ENCODE data around the gene MOK. TPM values are rescaled to one million over a fixed set of nuclear protein-coding genes. Genes with fewer than 3 reads are reported as not detected.
"Not testable (repeated sequence)": the region's sequence is repeated elsewhere in the genome, so short reads cannot be mapped to it uniquely, and the experiment has no call there.

Gene MOK
- total RNA-seq, 1 donor from 2014 or later, result 15.8 TPM

DNA sequence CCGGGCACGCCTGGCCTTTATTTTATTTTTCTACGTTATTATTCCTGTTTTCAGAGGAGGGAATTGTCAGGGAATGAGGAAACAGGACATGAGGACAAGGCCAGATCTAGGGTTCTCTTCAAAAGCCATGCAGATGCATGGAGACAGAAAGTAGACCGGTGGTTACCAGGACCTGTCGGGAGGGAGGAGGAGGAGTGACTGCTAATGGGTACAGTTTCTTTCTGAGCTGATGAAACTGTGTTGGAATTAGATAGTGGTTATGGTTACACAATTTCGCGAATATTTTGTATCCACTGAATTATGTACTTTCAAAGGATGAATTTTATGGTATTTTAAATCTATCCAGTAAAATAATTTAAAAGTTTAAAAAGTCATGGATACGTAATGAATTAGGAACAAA lies 25.8 kb upstream of the MOK start:
- ATAC-seq, result no peak

DNA sequence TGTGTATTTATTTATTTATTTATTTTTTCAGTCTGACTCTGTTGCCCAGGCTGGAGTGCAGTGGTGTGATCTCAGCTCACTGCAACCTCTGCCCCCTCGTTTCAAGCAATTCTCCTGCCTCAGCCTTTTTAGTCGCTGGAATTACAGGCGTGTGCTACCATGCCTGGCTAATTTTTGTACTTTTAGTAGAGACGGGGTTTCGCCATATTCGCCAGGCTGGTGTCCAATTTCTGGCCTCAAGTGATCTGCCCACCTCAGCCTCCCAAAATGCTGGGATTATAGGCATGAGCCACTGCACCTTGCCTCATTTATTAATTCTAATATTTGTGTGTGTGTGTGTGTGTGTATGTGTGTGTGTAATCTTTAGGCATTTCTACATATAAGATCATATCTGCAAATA lies 24.4 kb upstream of the MOK start:
- intact Hi-C loops (cut with DNase I); H3K27ac ChIP-seq; ATAC-seq: not testable (repeated sequence)

More for the DNA sequence above, 25.8 kb upstream of the MOK start:
- H3K27ac ChIP-seq, result no peak overlapping the region
- H3K9me3 ChIP-seq, result no peaks in the 10 kb centered on the region
- H3K4me1 ChIP-seq, result no peaks in the 10 kb centered on the region
- no peak overlapping the region for H3K4me3 ChIP-seq
- H3K27me3 ChIP-seq (ENCODE audit: low read depth), result no peaks in the 10 kb centered on the region
- intact Hi-C loops (cut with DNase I), result no loop called here
- no peak for DNase-seq
- H3K36me3 ChIP-seq, result peaks cover 26% of the 10 kb centered on the region
- TF ChIP-seq, protein P1, sequence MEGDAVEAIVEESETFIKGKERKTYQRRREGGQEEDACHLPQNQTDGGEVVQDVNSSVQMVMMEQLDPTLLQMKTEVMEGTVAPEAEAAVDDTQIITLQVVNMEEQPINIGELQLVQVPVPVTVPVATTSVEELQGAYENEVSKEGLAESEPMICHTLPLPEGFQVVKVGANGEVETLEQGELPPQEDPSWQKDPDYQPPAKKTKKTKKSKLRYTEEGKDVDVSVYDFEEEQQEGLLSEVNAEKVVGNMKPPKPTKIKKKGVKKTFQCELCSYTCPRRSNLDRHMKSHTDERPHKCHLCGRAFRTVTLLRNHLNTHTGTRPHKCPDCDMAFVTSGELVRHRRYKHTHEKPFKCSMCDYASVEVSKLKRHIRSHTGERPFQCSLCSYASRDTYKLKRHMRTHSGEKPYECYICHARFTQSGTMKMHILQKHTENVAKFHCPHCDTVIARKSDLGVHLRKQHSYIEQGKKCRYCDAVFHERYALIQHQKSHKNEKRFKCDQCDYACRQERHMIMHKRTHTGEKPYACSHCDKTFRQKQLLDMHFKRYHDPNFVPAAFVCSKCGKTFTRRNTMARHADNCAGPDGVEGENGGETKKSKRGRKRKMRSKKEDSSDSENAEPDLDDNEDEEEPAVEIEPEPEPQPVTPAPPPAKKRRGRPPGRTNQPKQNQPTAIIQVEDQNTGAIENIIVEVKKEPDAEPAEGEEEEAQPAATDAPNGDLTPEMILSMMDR (IDR thresholded peaks at IDR 0.05), result no peak

GRCh38 chr14:102326583-102326982 lies 21.6 kb upstream of the MOK start:
- no peaks in the 10 kb centered on the region for H3K9me3 ChIP-seq
- TF ChIP-seq, protein P1 (IDR thresholded peaks at IDR 0.05), result no peak
- no peak for ATAC-seq

More for the DNA sequence above, 24.4 kb upstream of the MOK start:
- DNase-seq; H3K4me1 ChIP-seq; H3K27me3 ChIP-seq (ENCODE audit: low read depth); H3K4me3 ChIP-seq; H3K9me3 ChIP-seq: not testable (repeated sequence)
- peaks cover 19% of the 10 kb centered on the region for H3K36me3 ChIP-seq

GRCh38 chr14:102325791-102326345 lies 20.9 kb upstream of the MOK start:
- intact Hi-C loops (cut with DNase I), result no loop called here

More at GRCh38 chr14:102326583-102326982, 21.6 kb upstream of the MOK start:
- Histone ChIP-seq H3K27ac (no peak overlapping the region), H3K4me1 (peaks cover 4% of the 10 kb centered on the region), H3K36me3 (peaks cover 12% of the 10 kb centered on the region), H3K27me3 (ENCODE audit: low read depth) (no peaks in the 10 kb centered on the region), H3K4me3 (no peak overlapping the region)
- no peak for DNase-seq
- intact Hi-C loops (cut with DNase I), result no loop called here

DNA sequence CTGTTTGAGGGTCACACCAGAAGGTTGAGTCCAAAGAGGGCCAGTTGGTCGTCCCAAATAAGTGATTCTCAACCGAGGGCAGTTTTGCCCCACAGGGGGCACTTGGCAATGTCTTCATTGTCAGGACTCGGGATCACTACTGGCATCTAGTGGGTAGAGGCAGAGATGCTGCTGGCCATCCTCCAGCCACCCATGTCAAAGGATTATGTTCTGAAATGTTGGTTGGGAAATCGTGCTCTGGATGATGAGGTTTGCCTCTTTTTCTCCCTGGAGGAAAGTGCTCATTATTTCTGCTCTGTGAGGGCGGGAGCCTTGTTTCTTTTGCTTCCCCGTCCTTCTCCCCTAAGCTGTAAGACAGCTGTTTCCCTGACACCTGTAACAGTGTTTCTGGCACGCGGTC lies 18.1 kb upstream of the MOK start:
- intact Hi-C loops (cut with DNase I), result no loop called here
- Histone ChIP-seq H3K36me3 (peaks cover 12% of the 10 kb centered on the region), H3K9me3 (no peaks in the 10 kb centered on the region), H3K4me3 (no peak overlapping the region), H3K27me3 (ENCODE audit: low read depth) (no peaks in the 10 kb centered on the region), H3K27ac (no peak overlapping the region), H3K4me1 (peaks cover 27% of the 10 kb centered on the region)
- DNase-seq, result peak; percentile 71
- TF ChIP-seq, protein P1 (IDR thresholded peaks at IDR 0.05), result peak; percentile 44
- peak in 1 of 2 donors; percentile 7 for ATAC-seq

More at GRCh38 chr14:102325791-102326345, 20.9 kb upstream of the MOK start:
- TF ChIP-seq, protein P1 (IDR thresholded peaks at IDR 0.05), result no peak
- Histone ChIP-seq H3K27ac (no peak overlapping the region), H3K36me3 (peaks cover 12% of the 10 kb centered on the region), H3K4me3 (no peak overlapping the region), H3K27me3 (ENCODE audit: low read depth) (no peaks in the 10 kb centered on the region), H3K9me3 (no peaks in the 10 kb centered on the region), H3K4me1 (peaks cover 7% of the 10 kb centered on the region)
- DNase-seq, result no peak
- ATAC-seq, result no peak
